ENCODE results near the gene CDK18.

Gene CDK18

GRCh38 chr1:205488074-205488723, 16.3 kb upstream of the CDK18 start:
- H3K9me3 Mint-ChIP-seq: no peaks in the 10 kb centered on the region
- no peak overlapping the region for H3K27ac Mint-ChIP-seq
- ATAC-seq (ENCODE audit: low read depth) (peak; percentile 77), DNase-seq (ENCODE audit: low spot score in 2 of 2) (peak; percentile 54 to 61)
- peaks cover 11% of the 10 kb centered on the region for H3K4me1 Mint-ChIP-seq
- H3K27me3 Mint-ChIP-seq: peaks cover 25% of the 10 kb centered on the region
- no peak overlapping the region for H3K4me3 Mint-ChIP-seq
- no peaks in the 10 kb centered on the region for H3K36me3 Mint-ChIP-seq

- Mint-ChIP-seq H3K36me3 (no peaks in the 10 kb centered on the region), H3K27ac (no peak overlapping the region), H3K4me1 (peaks cover 5% of the 10 kb centered on the region), H3K27me3 (peaks cover 26% of the 10 kb centered on the region), H3K9me3 (no peaks in the 10 kb centered on the region), H3K4me3 (no peak overlapping the region)
- no peak for DNase-seq (ENCODE audit: low spot score in 2 of 2)
- no peak for ATAC-seq (ENCODE audit: low read depth)
Observed at GRCh38 chr1:205491794-205492193, 12.7 kb upstream of the CDK18 start.

- Mint-ChIP-seq H3K27me3 (peaks cover 26% of the 10 kb centered on the region), H3K9me3 (no peaks in the 10 kb centered on the region), H3K27ac (no peak overlapping the region), H3K4me3 (no peak overlapping the region), H3K36me3 (no peaks in the 10 kb centered on the region), H3K4me1 (peaks cover 5% of the 10 kb centered on the region)
- ATAC-seq (ENCODE audit: low read depth): no peak
- DNase-seq (ENCODE audit: low spot score in 2 of 2): no peak
Observed at GRCh38 chr1:205492201-205492667, 12.2 kb upstream of the CDK18 start.

- no peaks in the 10 kb centered on the region for H3K36me3 Mint-ChIP-seq
- H3K9me3 Mint-ChIP-seq: no peaks in the 10 kb centered on the region
- H3K27ac Mint-ChIP-seq: no peak overlapping the region
- DNase-seq (ENCODE audit: low spot score in 2 of 2) (no peak), ATAC-seq (ENCODE audit: low read depth) (no peak)
- peaks cover 5% of the 10 kb centered on the region for H3K4me1 Mint-ChIP-seq
- H3K27me3 Mint-ChIP-seq: peaks cover 28% of the 10 kb centered on the region
- H3K4me3 Mint-ChIP-seq: no peak overlapping the region
Observed at GRCh38 chr1:205492774-205493173, 11.7 kb upstream of the CDK18 start.

GRCh38 chr1:205493241-205494085, 11.0 kb upstream of the CDK18 start:
- H3K27ac Mint-ChIP-seq: no peak overlapping the region
- no peak for ATAC-seq (ENCODE audit: low read depth)
- no peak for DNase-seq (ENCODE audit: low spot score in 2 of 2)
- peaks cover 28% of the 10 kb centered on the region for H3K27me3 Mint-ChIP-seq
- H3K4me3 Mint-ChIP-seq: no peak overlapping the region
- H3K4me1 Mint-ChIP-seq: peaks cover 2% of the 10 kb centered on the region
- H3K9me3 Mint-ChIP-seq: no peaks in the 10 kb centered on the region
- no peaks in the 10 kb centered on the region for H3K36me3 Mint-ChIP-seq

GRCh38 chr1:205494115-205494514, 10.4 kb upstream of the CDK18 start:
- ATAC-seq (ENCODE audit: low read depth) (no peak), DNase-seq (ENCODE audit: low spot score in 2 of 2) (no peak)
- Mint-ChIP-seq H3K27ac (no peak overlapping the region), H3K4me3 (no peak overlapping the region), H3K9me3 (no peaks in the 10 kb centered on the region), H3K4me1 (peaks cover 2% of the 10 kb centered on the region), H3K36me3 (no peaks in the 10 kb centered on the region), H3K27me3 (peaks cover 28% of the 10 kb centered on the region)

GRCh38 chr1:205495237-205495823, 9.1 kb upstream of the CDK18 start:
- Mint-ChIP-seq H3K4me1 (no peaks in the 10 kb centered on the region), H3K36me3 (no peaks in the 10 kb centered on the region), H3K27ac (no peak overlapping the region), H3K9me3 (no peaks in the 10 kb centered on the region), H3K4me3 (no peak overlapping the region), H3K27me3 (peaks cover 25% of the 10 kb centered on the region)
- ATAC-seq (ENCODE audit: low read depth) (no peak), DNase-seq (ENCODE audit: low spot score in 2 of 2) (no peak)

GRCh38 chr1:205496661-205497060, 7.8 kb upstream of the CDK18 start:
- Mint-ChIP-seq H3K36me3 (no peaks in the 10 kb centered on the region), H3K4me3 (no peak overlapping the region), H3K4me1 (no peaks in the 10 kb centered on the region), H3K27ac (no peak overlapping the region), H3K27me3 (peaks cover 23% of the 10 kb centered on the region), H3K9me3 (no peaks in the 10 kb centered on the region)
- DNase-seq (ENCODE audit: low spot score in 2 of 2) (no peak), ATAC-seq (ENCODE audit: low read depth) (no peak)

- H3K27ac Mint-ChIP-seq: no peak overlapping the region
- H3K27me3 Mint-ChIP-seq: peaks cover 18% of the 10 kb centered on the region
- no peaks in the 10 kb centered on the region for H3K36me3 Mint-ChIP-seq
- DNase-seq (ENCODE audit: low spot score in 2 of 2) (no peak), ATAC-seq (ENCODE audit: low read depth) (no peak)
- H3K9me3 Mint-ChIP-seq: no peaks in the 10 kb centered on the region
- H3K4me1 Mint-ChIP-seq: no peaks in the 10 kb centered on the region
- H3K4me3 Mint-ChIP-seq: no peak overlapping the region
Observed at GRCh38 chr1:205497351-205497750, 7.1 kb upstream of the CDK18 start.

- Mint-ChIP-seq H3K9me3 (no peaks in the 10 kb centered on the region), H3K4me3 (no peak overlapping the region), H3K4me1 (peaks cover 4% of the 10 kb centered on the region), H3K27me3 (peaks cover 17% of the 10 kb centered on the region), H3K36me3 (no peaks in the 10 kb centered on the region), H3K27ac (no peak overlapping the region)
- ATAC-seq (ENCODE audit: low read depth) (no peak), DNase-seq (ENCODE audit: low spot score in 2 of 2) (no peak)
Observed at GRCh38 chr1:205499789-205500188, 4.7 kb upstream of the CDK18 start.

- Mint-ChIP-seq H3K27me3 (peaks cover 13% of the 10 kb centered on the region), H3K27ac (no peak overlapping the region), H3K9me3 (no peaks in the 10 kb centered on the region), H3K36me3 (no peaks in the 10 kb centered on the region), H3K4me1 (peaks cover 6% of the 10 kb centered on the region), H3K4me3 (no peak overlapping the region)
- DNase-seq (ENCODE audit: low spot score in 2 of 2) (no peak), ATAC-seq (ENCODE audit: low read depth) (no peak)
Observed at GRCh38 chr1:205500240-205501233, 3.9 kb upstream of the CDK18 start.

- peaks cover 10% of the 10 kb centered on the region for H3K27me3 Mint-ChIP-seq
- peaks cover 10% of the 10 kb centered on the region for H3K4me1 Mint-ChIP-seq
- DNase-seq (ENCODE audit: low spot score in 2 of 2) (no peak), ATAC-seq (ENCODE audit: low read depth) (no peak)
- H3K4me3 Mint-ChIP-seq: no peak overlapping the region
- H3K27ac Mint-ChIP-seq: no peak overlapping the region
- H3K36me3 Mint-ChIP-seq: no peaks in the 10 kb centered on the region
- no peaks in the 10 kb centered on the region for H3K9me3 Mint-ChIP-seq
Observed at GRCh38 chr1:205502111-205502810, 2.2 kb upstream of the CDK18 start.

- H3K9me3 Mint-ChIP-seq: no peaks in the 10 kb centered on the region
- no peak overlapping the region for H3K27ac Mint-ChIP-seq
- H3K36me3 Mint-ChIP-seq: no peaks in the 10 kb centered on the region
- peaks cover 6% of the 10 kb centered on the region for H3K27me3 Mint-ChIP-seq
- DNase-seq (ENCODE audit: low spot score in 2 of 2) (no peak), ATAC-seq (ENCODE audit: low read depth) (no peak)
- peaks cover 10% of the 10 kb centered on the region for H3K4me1 Mint-ChIP-seq
- H3K4me3 Mint-ChIP-seq: no peak overlapping the region
Observed at GRCh38 chr1:205502992-205503391, 1.5 kb upstream of the CDK18 start.

All from memory B cell (primary cell).